Transverse colon (tissue), 4 donors: ENCODE results near the gene RNF13.

Experiments
- EP300 ChIP-seq: sonication (generic); formaldehyde crosslinking; IDR thresholded peaks from one replicate; pipeline ENCODE4 v1.6.1; 2017; ENCODE audit warnings: antibody characterized with exemption, low read depth
- POLR2A ChIP-seq: fragments of 450-650 bp; IDR thresholded peaks from one replicate; pipeline ENCODE4 v1.6.1; 2016; ENCODE audit warnings: antibody characterized with exemption, mild to moderate bottlenecking, moderate library complexity
- POLR2AphosphoS5 ChIP-seq, 3 donors: sonication (generic); formaldehyde crosslinking; IDR thresholded peaks; one replicate each; pipeline ENCODE4 v1.6.1; 2016; ENCODE audit warnings: antibody characterized with exemption in 3 of 3
- TF ChIP-seq, protein P1 (sequence below), 5 experiments: fragments of 200-600 bp in 3 of 5; fragments of 450-650 bp in 2 of 5; sonication (generic) in 3 of 5; IDR thresholded peaks; 1 replicate in 2 of 5; 2 replicates in 3 of 5; pipeline ENCODE4 v1.5.1; 2016 to 2017; ENCODE audit warnings: antibody characterized with exemption in 5 of 5, inconsistent platforms in 3 of 5, mild to moderate bottlenecking in 2 of 5, moderate library complexity in 1 of 5

DNA sequence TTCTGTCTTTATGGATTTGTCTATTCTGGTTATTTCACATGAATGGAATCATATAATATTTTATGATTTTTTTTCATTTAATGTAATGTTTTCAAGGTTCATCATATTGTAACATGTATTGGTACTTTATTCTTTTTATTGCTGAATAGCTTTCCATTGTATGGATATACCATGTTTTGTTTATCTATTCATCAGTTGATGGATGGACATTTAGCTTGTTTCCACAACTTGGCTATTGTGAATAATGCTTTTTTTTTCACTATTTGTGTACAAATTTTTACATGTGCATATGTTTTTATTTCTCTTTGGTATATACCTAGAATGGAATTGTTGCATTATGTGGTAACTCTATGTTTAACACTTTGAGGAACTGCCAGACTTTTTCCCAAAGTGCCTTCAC is 93.0 kb downstream of the RNF13 start:
- TF ChIP-seq, protein P1, sequence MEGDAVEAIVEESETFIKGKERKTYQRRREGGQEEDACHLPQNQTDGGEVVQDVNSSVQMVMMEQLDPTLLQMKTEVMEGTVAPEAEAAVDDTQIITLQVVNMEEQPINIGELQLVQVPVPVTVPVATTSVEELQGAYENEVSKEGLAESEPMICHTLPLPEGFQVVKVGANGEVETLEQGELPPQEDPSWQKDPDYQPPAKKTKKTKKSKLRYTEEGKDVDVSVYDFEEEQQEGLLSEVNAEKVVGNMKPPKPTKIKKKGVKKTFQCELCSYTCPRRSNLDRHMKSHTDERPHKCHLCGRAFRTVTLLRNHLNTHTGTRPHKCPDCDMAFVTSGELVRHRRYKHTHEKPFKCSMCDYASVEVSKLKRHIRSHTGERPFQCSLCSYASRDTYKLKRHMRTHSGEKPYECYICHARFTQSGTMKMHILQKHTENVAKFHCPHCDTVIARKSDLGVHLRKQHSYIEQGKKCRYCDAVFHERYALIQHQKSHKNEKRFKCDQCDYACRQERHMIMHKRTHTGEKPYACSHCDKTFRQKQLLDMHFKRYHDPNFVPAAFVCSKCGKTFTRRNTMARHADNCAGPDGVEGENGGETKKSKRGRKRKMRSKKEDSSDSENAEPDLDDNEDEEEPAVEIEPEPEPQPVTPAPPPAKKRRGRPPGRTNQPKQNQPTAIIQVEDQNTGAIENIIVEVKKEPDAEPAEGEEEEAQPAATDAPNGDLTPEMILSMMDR (IDR thresholded peaks at IDR 0.05): no peak
- TF ChIP-seq POLR2A (no peak), POLR2AphosphoS5 (IDR thresholded peaks at IDR 0.05) (no peak), EP300 (no peak)
